ENCODE data around the gene ACTA2. TPM values are rescaled to one million over a fixed set of nuclear protein-coding genes. Genes with fewer than 3 reads are reported as not detected.

The ACTA2 gene
- total RNA-seq, 1 experiment from 2014 or later = 5.3 TPM

DNA sequence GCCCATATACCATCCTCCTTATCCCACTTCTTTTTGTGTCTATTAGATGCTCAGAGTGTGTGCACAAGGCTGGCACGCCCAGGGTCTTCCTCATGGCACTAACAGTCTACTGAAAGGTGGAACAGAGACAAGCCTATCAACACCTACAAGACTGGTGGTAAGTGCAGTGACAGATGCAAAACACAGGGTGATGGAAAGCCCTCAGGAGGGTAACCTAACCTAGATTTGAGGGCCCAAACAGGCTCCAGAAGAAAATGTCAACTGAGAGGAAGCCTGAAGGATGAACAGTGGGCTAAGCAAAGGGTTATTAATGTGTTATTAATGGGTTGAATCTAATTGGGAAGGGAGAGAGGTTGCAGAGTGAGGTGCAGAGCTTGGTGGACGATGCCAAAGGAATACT lies 36.9 kb upstream of the ACTA2 start:
- ChIA-PET POLR2A (ENCODE audit: unreplicated experiment) (interaction anchor here (0.7 kb wide), 1 partner anchor 41 kb away, joined by 5 read pairs; no protein-coding TSS in a partner anchor), CTCF (interaction anchor here (1.3 kb wide), 1 partner anchor 55 kb away, joined by 4 read pairs; no protein-coding TSS in a partner anchor)
- H3K9me3 ChIP-seq (ENCODE audit: insufficient read depth, low read depth) = no peaks in the 10 kb centered on the region
- DNase-seq = no peak
- H3K4me1 ChIP-seq (replicated peaks; ENCODE audit: insufficient read depth) = peaks cover 26% of the 10 kb centered on the region
- no peak for TF ChIP-seq EZH2 (IDR thresholded peaks at IDR 0.05; ENCODE audit: low read depth)
- TF ChIP-seq, protein P1, sequence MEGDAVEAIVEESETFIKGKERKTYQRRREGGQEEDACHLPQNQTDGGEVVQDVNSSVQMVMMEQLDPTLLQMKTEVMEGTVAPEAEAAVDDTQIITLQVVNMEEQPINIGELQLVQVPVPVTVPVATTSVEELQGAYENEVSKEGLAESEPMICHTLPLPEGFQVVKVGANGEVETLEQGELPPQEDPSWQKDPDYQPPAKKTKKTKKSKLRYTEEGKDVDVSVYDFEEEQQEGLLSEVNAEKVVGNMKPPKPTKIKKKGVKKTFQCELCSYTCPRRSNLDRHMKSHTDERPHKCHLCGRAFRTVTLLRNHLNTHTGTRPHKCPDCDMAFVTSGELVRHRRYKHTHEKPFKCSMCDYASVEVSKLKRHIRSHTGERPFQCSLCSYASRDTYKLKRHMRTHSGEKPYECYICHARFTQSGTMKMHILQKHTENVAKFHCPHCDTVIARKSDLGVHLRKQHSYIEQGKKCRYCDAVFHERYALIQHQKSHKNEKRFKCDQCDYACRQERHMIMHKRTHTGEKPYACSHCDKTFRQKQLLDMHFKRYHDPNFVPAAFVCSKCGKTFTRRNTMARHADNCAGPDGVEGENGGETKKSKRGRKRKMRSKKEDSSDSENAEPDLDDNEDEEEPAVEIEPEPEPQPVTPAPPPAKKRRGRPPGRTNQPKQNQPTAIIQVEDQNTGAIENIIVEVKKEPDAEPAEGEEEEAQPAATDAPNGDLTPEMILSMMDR (conservative IDR thresholded peaks at IDR 0.05) = no peak
- peaks cover 12% of the 10 kb centered on the region; the same call in 1 of the 2 replicates for H3F3A ChIP-seq (ENCODE audit: insufficient read depth, low read depth)
- H3K27ac ChIP-seq = no peak overlapping the region
- no peaks in the 10 kb centered on the region for H3K27me3 ChIP-seq (ENCODE audit: insufficient read depth, low read depth)
- no peaks in the 10 kb centered on the region for H3K36me3 ChIP-seq (ENCODE audit: low read depth)
- no peak overlapping the region; the same call in 1 of the 2 replicates for H3K4me3 ChIP-seq
- H3K4me2 ChIP-seq = no peak overlapping the region
- 0 out of 2 replicates have a peak, but pooled peaks cover 5% of the 10 kb centered on the region for H3K79me2 ChIP-seq (ENCODE audit: low read depth)
- 0 out of 2 replicates have a peak overlapping the region, but pooled peaks have one; percentile 87 for H2AFZ ChIP-seq
- H4K20me1 ChIP-seq (ENCODE audit: insufficient read depth) = no peaks in the 10 kb centered on the region
- no peaks in the 10 kb centered on the region for H3K9me2 ChIP-seq (ENCODE audit: insufficient read depth)
- intact Hi-C loops (cut with micrococcal nuclease; ENCODE audit: unreplicated experiment) = no loop called here
- no TSS peak for BruUV-seq (replicated peaks)

DNA sequence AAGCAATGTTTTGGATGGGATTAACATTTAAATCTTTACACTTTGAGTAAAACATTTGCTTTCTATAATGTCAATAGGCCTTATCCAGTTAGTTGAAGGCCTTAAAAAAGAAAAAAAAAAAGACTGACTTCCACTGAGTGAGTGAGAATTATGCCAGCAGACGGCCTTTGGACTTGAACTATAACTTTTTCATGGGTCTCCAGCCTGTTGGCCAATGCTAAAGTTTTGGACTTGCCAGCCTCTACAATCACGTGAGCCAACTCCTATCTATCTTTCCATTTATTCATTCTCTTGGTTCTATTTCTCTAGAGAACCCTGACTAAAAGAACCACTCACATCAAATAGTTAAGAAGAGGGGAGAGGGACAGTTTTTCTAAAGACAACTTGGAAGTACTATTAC lies 35.3 kb upstream of the ACTA2 start:
- POLR2A ChIA-PET (ENCODE audit: unreplicated experiment) = no interaction called here
- Histone ChIP-seq H3K27me3 (ENCODE audit: insufficient read depth, low read depth) (no peaks in the 10 kb centered on the region), H3K36me3 (ENCODE audit: low read depth) (no peaks in the 10 kb centered on the region), H3K4me3 (no peak overlapping the region), H3F3A (ENCODE audit: insufficient read depth, low read depth) (peaks cover 12% of the 10 kb centered on the region; the same call in 1 of the 2 replicates), H2AFZ (no peak overlapping the region), H3K4me1 (replicated peaks; ENCODE audit: insufficient read depth) (peaks cover 20% of the 10 kb centered on the region), H3K27ac (no peak overlapping the region), H3K9me2 (ENCODE audit: insufficient read depth) (no peaks in the 10 kb centered on the region), H3K4me2 (no peak overlapping the region), H3K9me3 (ENCODE audit: insufficient read depth, low read depth) (no peaks in the 10 kb centered on the region), H4K20me1 (ENCODE audit: insufficient read depth) (no peaks in the 10 kb centered on the region), H3K79me2 (ENCODE audit: low read depth) (0 out of 2 replicates have a peak, but pooled peaks cover 5% of the 10 kb centered on the region)
- intact Hi-C loops (cut with micrococcal nuclease; ENCODE audit: unreplicated experiment) = loop anchor here (1.0 kb wide), 1 partner anchor 53 kb away; no protein-coding TSS in a partner anchor
- CTCF ChIA-PET = interaction anchor here (0.7 to 1.0 kb wide), 2 partner anchors 32 to 502 kb away, joined by 3 to 4 read pairs; no protein-coding TSS in a partner anchor
- DNase-seq = no peak
- no peak for TF ChIP-seq EZH2 (IDR thresholded peaks at IDR 0.05; ENCODE audit: low read depth)
- TF ChIP-seq, protein P1 (conservative IDR thresholded peaks at IDR 0.05) = no peak
- BruUV-seq (replicated peaks) = no TSS peak

DNA sequence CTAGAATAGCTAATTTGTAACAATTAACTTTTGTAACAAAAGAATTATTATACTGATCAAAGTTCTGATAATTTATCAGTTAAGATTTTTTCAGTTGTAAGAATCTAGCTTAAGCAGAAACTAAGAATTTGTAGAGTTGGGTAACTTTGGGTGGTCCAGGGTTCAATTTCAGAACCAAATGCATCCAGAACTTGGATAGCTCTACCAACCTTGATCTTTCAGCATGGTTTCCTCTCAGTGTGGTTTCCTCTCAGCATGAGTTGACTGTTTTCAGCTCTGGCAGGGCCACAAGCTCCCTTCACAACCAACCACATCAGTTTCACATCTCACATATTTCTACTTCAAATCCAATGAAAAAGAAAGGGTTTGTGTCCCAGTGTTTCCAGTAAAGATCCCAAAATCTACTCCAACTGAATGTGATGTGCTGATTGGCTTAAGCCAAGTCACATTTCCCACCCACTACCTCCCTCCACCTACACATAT lies 34.7 kb upstream of the ACTA2 start:
- Histone ChIP-seq H3K79me2 (ENCODE audit: low read depth) (0 out of 2 replicates have a peak, but pooled peaks cover 5% of the 10 kb centered on the region), H3K27ac (no peak overlapping the region), H3K4me3 (no peak overlapping the region), H4K20me1 (ENCODE audit: insufficient read depth) (no peaks in the 10 kb centered on the region), H3K9me3 (ENCODE audit: insufficient read depth, low read depth) (no peaks in the 10 kb centered on the region), H3F3A (ENCODE audit: insufficient read depth, low read depth) (peaks cover 12% of the 10 kb centered on the region; the same call in 1 of the 2 replicates), H3K9me2 (ENCODE audit: insufficient read depth) (no peaks in the 10 kb centered on the region), H3K4me2 (no peak overlapping the region), H2AFZ (no peak overlapping the region), H3K27me3 (ENCODE audit: insufficient read depth, low read depth) (no peaks in the 10 kb centered on the region), H3K4me1 (replicated peaks; ENCODE audit: insufficient read depth) (peaks cover 15% of the 10 kb centered on the region), H3K36me3 (ENCODE audit: low read depth) (no peaks in the 10 kb centered on the region)
- DNase-seq = no peak
- intact Hi-C loops (cut with micrococcal nuclease; ENCODE audit: unreplicated experiment) = loop anchor here (1.0 kb wide), 1 partner anchor 52 kb away; no protein-coding TSS in a partner anchor
- no TSS peak for BruUV-seq (replicated peaks)
- CTCF ChIA-PET = interaction anchor here (0.6 to 1.0 kb wide), 6 partner anchors 32 to 563 kb away, joined by 3 to 4 read pairs (median 4); no protein-coding TSS in a partner anchor
- POLR2A ChIA-PET (ENCODE audit: unreplicated experiment) = interaction anchor here (0.7 kb wide), 1 partner anchor 281 kb away, joined by 6 read pairs; the partner anchor contains the start of gene LIPK
- TF ChIP-seq, protein P1 (conservative IDR thresholded peaks at IDR 0.05) = peak; percentile 31; the same call in 1 of the 2 replicates
- TF ChIP-seq EZH2 (IDR thresholded peaks at IDR 0.05; ENCODE audit: low read depth) = no peak

Data from PC-9 (cell line).